ENCODE results near the gene OAT.

OAT gene

GRCh38 chr10:124465003-124465776 lies 46.5 kb upstream of the OAT start:
- Histone ChIP-seq H3K4me2 (ENCODE audit: low read depth, low read length) (no peak overlapping the region), H3K4me3 (ENCODE audit: low read length) (no peak overlapping the region), H3K36me3 (replicated peaks; ENCODE audit: insufficient read depth, low read length) (no peaks in the 10 kb centered on the region), H3K27me3 (replicated peaks; ENCODE audit: insufficient read depth, low read length) (no peaks in the 10 kb centered on the region), H3K9me2 (replicated peaks; ENCODE audit: insufficient read depth, low read length) (no peaks in the 10 kb centered on the region), H2AFZ (ENCODE audit: low read length) (no peak overlapping the region; the same call in 1 of the 2 replicates), H4K20me1 (ENCODE audit: insufficient read depth, low read length) (no peaks in the 10 kb centered on the region), H3F3A (ENCODE audit: insufficient read depth, low read length) (no peaks in the 10 kb centered on the region), H3K4me1 (ENCODE audit: low read length) (0 out of 2 replicates have a peak, but pooled peaks cover 7% of the 10 kb centered on the region), H3K9ac (ENCODE audit: low read length) (no peak overlapping the region), H3K27ac (ENCODE audit: low read length) (no peak overlapping the region), H3K79me2 (ENCODE audit: low read length) (no peaks in the 10 kb centered on the region), H3K9me3 (replicated peaks; ENCODE audit: insufficient read depth, low read length) (no peaks in the 10 kb centered on the region)
- TF ChIP-seq EZH2phosphoT487 (IDR thresholded peaks at IDR 0.05; ENCODE audit: low read length): no peak
- TF ChIP-seq CTCF (IDR thresholded peaks at IDR 0.05; ENCODE audit: low read length): no peak
- no peak for TF ChIP-seq EZH2 (optimal IDR thresholded peaks at IDR 0.05; ENCODE audit: low read depth, low read length)
- DNase-seq: no peak

- Histone ChIP-seq H3F3A (ENCODE audit: insufficient read depth, low read length) (no peaks in the 10 kb centered on the region), H3K4me2 (ENCODE audit: low read depth, low read length) (no peak overlapping the region), H3K4me3 (ENCODE audit: low read length) (no peak overlapping the region), H3K79me2 (ENCODE audit: low read length) (no peaks in the 10 kb centered on the region), H3K27ac (ENCODE audit: low read length) (no peak overlapping the region), H3K9ac (ENCODE audit: low read length) (no peak overlapping the region), H3K4me1 (ENCODE audit: low read length) (0 out of 2 replicates have a peak, but pooled peaks cover 7% of the 10 kb centered on the region), H3K9me3 (replicated peaks; ENCODE audit: insufficient read depth, low read length) (no peaks in the 10 kb centered on the region), H2AFZ (ENCODE audit: low read length) (no peak overlapping the region), H3K9me2 (replicated peaks; ENCODE audit: insufficient read depth, low read length) (no peaks in the 10 kb centered on the region), H3K36me3 (replicated peaks; ENCODE audit: insufficient read depth, low read length) (no peaks in the 10 kb centered on the region), H3K27me3 (replicated peaks; ENCODE audit: insufficient read depth, low read length) (no peaks in the 10 kb centered on the region), H4K20me1 (ENCODE audit: insufficient read depth, low read length) (no peaks in the 10 kb centered on the region)
- DNase-seq: no peak
- TF ChIP-seq CTCF (IDR thresholded peaks at IDR 0.05; ENCODE audit: low read length) (no peak), EZH2 (optimal IDR thresholded peaks at IDR 0.05; ENCODE audit: low read depth, low read length) (no peak), EZH2phosphoT487 (IDR thresholded peaks at IDR 0.05; ENCODE audit: low read length) (no peak)
These were observed 45.6 kb upstream of the OAT start for GRCh38 chr10:124464028-124464965.

GRCh38 chr10:124462348-124462695 lies 43.6 kb upstream of the OAT start:
- no peak overlapping the region for H3K9ac ChIP-seq (ENCODE audit: low read length)
- peak overlapping the region; percentile 66 for H2AFZ ChIP-seq (ENCODE audit: low read length)

More at GRCh38 chr10:124462348-124462695, 43.6 kb upstream of the OAT start:
- Histone ChIP-seq H4K20me1 (ENCODE audit: insufficient read depth, low read length) (no peaks in the 10 kb centered on the region), H3F3A (ENCODE audit: insufficient read depth, low read length) (no peaks in the 10 kb centered on the region), H3K79me2 (ENCODE audit: low read length) (no peaks in the 10 kb centered on the region), H3K9me3 (replicated peaks; ENCODE audit: insufficient read depth, low read length) (no peaks in the 10 kb centered on the region), H3K4me2 (ENCODE audit: low read depth, low read length) (peak overlapping the region; percentile 35; the same call in 1 of the 2 replicates), H3K27me3 (replicated peaks; ENCODE audit: insufficient read depth, low read length) (no peaks in the 10 kb centered on the region), H3K9me2 (replicated peaks; ENCODE audit: insufficient read depth, low read length) (no peaks in the 10 kb centered on the region), H3K27ac (ENCODE audit: low read length) (no peak overlapping the region), H3K4me1 (ENCODE audit: low read length) (0 out of 2 replicates have a peak, but pooled peaks cover 7% of the 10 kb centered on the region), H3K36me3 (replicated peaks; ENCODE audit: insufficient read depth, low read length) (no peaks in the 10 kb centered on the region), H3K4me3 (ENCODE audit: low read length) (peak overlapping the region; percentile 59)
- TF ChIP-seq EZH2phosphoT487 (IDR thresholded peaks at IDR 0.05; ENCODE audit: low read length) (no peak), CTCF (IDR thresholded peaks at IDR 0.05; ENCODE audit: low read length) (no peak), EZH2 (optimal IDR thresholded peaks at IDR 0.05; ENCODE audit: low read depth, low read length) (no peak)
- no peak for DNase-seq

Measured in MM.1S (cell line).